ENCODE results near the gene SIVA1. TPM values are rescaled to one million over a fixed set of nuclear protein-coding genes. Genes with fewer than 3 reads are reported as not detected.

Gene SIVA1
- total and polyA plus RNA-seq, 2 of the 8 experiments (the other 6 are each of a cell fraction or from before 2014, with no cell fraction given): 123 to 589 TPM

GRCh38 chr14:104776961-104777807 lies 24.2 kb downstream of the SIVA1 start (continued):
- TF ChIP-seq CHD7 (IDR thresholded peaks at IDR 0.05; ENCODE audit: insufficient replicate concordance, low read length): no peak
